ENCODE measurements around the gene TP53BP2. TPM values are rescaled to one million over a fixed set of nuclear protein-coding genes. Genes with fewer than 3 reads are reported as not detected.
"Not testable (repeated sequence)": the region's sequence is repeated elsewhere in the genome, so short reads cannot be mapped to it uniquely, and the experiment has no call there.

Gene TP53BP2
- total RNA-seq, 1 experiment from 2014 or later = 38.5 TPM

DNA sequence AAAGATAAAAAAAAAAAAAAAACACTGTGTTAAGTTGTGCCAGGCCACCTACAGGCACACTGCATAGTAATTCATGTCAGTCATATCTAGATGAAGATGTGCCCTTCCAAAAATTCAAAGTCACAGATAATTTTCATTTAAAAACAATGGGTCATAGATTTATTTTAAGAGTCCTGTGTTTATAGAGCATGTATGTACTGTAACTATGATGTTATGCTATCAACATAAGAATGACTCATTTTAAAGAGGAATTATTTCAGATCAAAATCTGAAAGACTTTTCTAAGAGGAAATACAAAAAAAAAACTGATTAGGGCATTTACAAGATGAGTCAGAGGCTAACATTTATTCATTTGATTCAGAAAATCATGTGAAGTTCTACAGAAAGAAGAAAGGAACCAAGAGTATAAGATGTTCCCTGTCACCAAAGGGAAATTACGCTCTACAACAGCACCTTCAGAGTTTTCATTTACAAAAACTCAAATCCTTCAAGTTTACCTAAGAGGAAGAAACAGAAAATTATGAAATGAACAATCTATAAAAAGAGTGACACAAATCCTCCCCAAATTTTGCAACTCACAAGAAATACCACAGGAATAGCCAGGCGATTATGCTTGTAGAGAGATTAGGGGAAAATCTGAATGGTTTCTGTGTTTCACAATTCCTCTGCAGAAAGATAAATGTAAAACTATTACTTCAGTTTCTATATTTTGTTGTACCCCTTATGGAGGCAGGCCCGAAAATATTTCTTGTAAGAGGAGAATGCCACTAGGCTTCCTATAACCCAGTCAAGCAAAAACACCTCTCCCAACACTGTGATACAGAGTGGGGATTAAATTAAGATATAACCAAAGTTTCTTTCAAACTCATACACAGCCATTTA is 13.8 kb downstream of the TP53BP2 start:
- DNase-seq (ENCODE audit: low spot score) = peak; percentile 13

DNA sequence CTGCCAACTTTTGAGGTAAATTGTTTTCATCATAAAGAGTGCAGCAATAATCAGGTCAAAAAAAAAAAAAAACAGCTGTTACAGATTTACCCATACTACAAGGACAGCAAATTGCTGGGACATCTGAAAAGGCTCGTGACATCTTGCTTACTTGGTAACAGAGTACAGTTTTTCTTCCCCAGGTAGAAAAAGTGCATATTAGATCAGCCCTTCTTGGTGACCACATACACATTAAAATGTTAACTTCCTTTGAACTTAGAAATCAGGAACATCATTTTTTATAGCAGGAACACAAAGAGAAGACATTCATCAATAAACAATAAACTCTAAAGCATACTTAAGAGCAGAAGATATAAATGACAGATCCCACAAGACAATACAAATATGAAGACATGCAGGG is 16.1 kb downstream of the TP53BP2 start:
- no peak for DNase-seq (ENCODE audit: low spot score)

DNA sequence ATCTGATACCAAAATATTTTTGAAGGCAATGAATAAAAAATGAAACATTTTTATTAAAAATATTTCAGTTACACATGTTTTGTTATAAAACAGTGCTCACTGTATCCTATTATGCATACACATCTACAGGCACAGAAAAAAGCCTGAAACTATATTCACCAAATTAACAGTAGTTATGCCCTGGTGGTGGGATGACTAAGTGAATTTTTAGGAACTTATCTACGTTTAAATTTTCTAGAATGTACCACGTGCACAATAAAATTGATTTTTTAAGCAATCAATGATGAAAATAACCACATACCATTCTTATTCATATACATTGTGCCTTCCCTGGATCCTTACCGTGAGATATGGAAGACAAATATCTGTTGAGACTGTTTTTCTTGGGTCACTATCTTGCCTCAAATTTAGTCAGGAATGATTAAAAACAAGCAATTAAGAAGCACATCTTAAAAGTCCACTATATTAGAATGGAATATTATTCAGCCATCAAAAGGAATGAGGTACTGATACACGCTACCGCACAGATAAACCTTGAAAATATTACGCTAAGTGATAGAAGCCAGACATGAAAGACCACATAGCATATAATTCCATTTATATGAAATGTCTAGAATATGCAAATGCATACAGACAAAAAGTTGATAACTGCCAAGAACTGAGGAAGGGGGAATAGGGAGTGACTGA is 17.4 kb downstream of the TP53BP2 start:
- DNase-seq (ENCODE audit: low spot score) = no peak

DNA sequence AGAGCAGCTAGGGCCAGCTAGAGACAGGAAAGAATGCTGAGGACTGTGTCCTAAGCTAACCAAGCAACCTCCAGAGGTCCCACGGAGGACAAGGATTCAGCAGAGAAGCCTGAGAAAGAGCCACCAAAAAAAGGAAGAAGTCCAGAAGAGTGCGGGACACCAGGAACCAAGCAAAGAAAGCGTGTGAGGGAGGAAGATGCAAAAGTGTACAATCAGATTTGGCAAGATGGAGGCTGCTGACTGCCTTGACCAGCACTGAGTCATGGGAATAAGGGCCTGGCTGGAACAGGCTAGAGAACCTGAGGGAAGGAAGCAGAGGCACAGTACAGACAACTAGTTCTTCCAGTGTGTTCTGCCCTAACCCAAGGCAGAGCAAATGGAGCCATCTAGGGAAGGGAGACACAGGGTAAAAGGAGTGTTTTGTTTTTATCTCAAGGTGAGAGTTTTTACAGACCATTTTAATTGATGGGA is 18.5 kb downstream of the TP53BP2 start:
- no peak for DNase-seq (ENCODE audit: low spot score)

DNA sequence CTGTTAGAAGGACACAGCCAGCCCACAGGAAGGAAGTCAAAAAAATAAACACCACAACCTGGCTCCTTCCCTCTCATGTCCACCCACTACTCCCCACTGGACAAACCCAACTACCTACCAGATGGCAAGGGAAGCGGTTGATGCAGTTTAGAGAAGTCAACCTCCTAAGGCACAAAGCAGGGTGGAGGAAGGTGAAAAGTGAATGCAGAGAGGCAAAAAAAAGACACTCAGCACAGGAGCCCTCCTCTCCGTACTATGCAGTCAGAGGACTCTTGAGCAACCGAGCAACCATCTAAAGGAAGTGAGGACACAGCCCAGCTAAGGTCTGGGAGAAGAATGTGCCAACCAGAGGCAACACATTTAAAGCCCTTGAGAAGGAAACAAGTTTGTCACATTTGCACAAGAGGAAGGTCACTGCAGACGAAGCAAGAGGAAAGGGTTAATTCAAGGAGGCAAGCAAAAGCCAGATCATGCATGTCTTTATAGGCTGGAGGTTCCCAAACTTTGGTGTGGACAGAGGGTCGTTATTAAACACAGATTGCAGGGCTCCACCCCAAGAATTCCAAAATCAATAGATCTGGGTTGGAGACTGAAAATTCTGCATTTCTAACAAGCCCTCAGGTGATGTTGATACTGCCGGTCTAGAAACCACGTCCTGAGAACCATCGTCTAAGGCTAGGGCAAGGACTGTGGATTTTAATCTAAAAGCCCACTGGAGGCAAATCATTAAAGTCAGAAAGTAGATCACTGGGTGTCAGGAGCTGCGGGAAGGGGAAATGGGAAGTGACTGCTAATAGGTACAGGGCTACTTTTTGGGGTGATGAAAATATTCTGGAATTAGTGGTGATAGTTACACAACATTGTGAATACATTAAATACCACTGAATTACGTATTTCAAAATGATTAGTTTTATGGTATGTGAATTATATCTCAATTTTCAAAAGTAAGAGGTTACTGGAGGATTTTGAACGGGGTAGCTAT is 19.7 kb downstream of the TP53BP2 start:
- DNase-seq (ENCODE audit: low spot score) = no peak

DNA sequence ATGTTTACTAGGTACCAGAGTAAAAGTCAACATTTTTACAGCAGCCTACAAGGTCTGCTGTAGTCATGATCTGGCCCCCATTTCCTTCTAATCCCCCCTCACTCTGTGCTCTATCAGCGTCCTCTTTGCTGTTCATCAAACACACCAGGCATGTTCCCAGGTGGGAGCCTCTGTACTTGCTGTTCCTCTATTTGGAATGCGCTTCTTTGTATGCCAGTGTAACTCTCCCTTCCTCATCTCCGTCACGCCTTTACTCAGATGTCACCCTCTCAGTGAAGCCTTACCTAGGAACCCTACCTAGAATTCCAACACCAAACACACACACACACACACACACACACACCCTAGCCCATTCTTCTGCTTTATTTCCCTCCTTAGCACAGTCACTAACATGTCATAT is 21.0 kb downstream of the TP53BP2 start:
- no peak for DNase-seq (ENCODE audit: low spot score)

DNA sequence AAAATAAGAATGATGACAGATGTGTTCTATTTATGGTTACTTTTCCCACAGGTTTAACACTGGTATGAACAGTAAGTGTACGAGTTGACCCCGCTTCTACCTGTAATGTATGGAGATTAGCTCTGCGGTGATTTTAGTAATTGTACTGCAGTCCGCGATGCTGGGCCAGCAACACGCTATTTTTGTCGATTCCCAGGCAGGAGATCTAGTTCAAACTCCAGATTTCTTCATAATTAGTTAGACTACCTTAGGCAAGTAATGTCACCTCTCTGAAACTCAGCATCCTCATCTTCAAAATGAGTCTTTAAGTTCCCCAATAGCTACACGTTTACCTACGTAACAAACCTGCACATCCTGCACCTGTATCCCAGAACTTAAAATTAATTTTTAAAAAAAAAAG is 21.5 kb downstream of the TP53BP2 start:
- DNase-seq (ENCODE audit: low spot score) = no peak

DNA sequence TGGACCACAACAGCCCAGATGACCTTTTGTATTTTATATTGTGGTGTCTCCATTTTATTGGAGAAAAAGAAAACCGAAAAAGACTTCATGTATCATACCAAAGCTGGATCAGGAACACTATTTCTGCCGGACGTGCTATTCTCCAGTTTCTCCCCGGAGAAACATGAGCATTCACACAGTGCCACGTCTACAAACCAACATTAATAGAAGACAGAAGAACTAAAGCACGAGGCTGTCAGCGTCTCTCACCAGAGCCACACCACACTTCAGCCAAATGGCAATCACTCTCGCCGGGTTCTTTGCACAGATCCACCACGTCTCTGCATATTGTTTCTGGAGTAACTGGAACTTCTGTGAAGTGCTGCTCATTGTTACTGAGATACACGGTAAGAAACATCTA is 24.8 kb downstream of the TP53BP2 start:
- DNase-seq (ENCODE audit: low spot score) = no peak

DNA sequence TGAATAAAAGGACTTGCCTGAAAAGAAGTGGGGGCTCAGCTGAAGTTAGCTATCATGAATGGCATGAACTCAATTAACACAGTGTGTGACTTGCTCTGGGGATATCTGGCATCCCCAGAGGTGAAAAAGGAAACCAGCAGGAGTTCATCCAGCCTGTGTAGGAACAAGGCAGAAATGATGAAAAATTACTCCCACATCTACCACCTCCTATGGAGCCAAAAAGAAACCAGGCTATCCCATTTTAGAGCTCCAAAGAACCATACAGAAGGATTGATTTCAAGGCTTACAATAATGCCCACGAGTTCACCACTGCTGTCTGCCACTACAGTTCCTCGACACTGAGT is 25.3 kb downstream of the TP53BP2 start:
- no peak for DNase-seq (ENCODE audit: low spot score)

DNA sequence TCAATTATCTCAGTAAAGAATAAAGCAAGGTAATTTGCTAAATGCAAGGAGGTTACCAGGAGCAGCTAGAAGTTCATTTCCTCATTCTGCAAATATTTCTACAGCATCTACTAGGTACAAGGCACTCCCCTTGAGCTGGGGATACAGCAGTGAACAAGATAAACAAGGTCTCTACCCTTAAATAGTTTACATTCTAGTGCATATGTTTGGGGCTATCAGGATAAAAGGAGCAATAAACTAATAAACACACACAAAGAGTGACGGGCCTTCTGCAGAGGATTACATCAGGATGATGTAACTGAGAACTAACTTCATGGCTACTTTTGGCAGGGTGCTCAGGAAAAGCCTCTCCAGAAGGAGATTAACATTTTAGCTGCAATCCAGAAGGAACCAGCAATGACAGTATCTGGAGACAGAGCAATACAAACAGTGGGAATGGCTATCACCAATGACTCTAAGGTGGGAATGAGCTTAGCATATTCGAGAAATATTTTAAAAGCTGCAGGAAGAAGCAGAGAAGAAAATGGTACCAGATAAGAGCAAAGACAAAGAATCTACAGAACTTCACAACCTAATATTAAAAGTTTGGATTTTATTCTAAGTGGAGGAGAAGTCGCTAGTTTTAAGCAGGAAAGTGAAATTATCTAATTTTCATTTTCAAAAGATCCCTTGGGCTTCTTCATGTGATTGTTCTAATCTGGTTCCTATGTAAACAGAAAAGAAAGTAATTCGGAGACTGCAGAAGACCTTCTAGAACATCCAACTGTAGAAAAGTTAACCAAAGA is 25.8 kb downstream of the TP53BP2 start:
- DNase-seq (ENCODE audit: low spot score) = peak; percentile 59

DNA sequence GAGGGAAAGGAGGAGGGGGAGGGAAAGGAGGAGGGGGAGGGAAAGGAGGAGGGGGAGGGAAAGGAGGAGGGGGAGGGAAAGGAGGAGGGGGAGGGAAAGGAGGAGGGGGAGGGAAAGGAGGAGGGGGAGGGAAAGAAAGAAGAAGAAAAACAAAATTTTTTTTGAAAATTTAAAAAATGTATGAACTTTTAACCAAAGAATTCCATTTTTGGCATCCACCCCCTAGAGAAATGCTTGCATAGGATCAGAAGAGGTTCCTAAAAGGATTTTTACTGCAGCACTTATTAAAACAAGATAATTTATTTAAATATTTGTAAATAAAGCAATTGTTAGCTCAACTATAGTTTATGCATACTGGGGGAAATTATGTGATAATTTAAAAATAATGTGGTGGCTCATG is 28.5 kb downstream of the TP53BP2 start:
- DNase-seq (ENCODE audit: low spot score) = not testable (repeated sequence)

DNA sequence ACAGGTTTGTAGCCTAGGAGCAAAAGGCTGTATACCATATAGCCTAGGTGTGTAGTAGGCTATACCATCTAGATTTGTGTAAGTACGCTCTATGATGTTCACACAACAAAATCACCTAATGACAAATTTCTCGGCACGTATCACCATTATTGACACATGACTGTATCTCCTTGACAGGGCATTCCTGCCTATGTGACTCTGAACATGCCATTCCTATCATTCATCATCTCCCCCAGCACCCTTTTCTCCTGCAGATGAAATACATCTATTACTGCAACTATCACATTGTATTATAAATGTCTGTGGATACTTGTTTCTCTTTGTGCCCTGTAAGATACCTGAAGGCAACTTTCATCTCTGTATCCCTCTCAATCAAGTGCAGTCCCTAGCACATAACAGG is 29.9 kb downstream of the TP53BP2 start:
- DNase-seq (ENCODE audit: low spot score) = no peak

DNA sequence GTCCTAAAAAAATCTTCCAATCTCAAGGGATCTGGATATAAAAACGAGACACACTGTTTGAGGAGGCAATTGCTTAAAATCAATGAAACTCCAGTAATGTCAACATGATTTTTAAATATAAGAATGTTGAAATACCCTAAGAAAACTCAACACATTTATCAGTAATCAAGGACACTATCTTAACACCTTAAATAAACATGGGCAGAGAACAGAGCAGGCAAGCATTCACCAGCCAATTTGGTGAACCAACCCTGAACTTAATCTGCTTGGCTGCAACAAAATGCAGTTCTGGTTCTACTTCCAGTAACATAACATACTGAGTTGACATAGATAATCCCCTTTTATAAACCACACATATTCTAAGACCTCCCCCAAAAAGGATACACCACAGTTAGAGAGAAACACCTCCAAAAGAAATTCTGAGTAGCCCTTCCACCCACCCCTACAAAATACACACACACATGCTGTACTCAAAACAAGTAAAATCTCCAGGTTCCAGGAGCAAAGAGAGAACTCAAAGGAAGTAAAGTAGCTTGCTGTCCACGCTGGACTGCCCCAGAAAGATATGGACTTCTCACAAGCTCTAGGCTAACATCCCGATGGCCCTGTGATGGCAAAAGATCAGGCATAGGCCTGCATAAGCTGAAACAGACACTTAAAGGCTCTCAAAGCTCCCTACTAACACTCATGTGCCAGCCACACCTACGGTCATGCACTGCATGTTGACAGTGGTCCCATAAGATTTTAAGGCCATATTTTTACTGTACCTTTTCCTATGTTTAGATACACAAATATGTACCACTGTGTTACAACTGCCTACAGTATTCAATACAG is 30.5 kb downstream of the TP53BP2 start:
- no peak for DNase-seq (ENCODE audit: low spot score)

DNA sequence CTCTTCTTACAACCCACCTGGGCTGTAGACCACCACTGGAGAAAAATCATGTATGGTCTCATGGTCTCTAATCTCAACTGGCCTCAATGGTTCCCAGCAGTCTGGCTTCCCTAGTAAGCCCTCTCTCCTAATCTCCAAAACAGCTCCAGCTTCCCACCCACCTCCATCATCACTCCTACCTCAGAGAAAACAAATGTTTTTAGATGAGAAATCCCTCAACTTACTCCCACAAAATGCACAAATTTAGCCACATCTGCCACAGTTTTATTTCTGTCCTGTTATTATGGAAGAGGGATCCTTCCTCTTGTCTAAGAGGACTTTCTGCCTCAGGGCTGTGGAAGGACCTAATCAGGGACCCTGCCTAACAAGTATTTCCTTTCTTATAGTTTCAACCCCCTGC is 32.1 kb downstream of the TP53BP2 start:
- no peak for DNase-seq (ENCODE audit: low spot score)

DNA sequence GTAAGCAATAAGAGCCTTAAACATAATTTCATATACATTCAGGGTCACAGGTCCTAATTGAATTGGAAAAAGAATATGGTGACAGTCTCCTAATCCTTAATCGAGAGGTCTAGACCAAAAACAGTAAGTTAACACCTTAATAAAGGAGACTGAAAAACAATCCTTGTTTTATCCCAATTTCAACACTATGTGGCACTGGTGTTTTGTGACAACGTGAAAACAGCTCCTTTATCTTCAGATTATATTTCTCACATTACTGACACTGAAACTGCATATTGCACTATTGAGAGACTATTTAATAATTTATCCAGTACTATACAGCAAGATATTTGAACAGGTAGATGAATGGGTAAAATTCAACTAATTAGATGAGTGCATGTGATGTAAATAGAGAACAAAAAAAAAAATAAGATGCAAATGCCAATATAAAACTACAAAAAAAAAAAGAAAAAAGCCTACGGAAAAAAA is 34.1 kb downstream of the TP53BP2 start:
- peak; percentile 11 for DNase-seq (ENCODE audit: low spot score)

DNA sequence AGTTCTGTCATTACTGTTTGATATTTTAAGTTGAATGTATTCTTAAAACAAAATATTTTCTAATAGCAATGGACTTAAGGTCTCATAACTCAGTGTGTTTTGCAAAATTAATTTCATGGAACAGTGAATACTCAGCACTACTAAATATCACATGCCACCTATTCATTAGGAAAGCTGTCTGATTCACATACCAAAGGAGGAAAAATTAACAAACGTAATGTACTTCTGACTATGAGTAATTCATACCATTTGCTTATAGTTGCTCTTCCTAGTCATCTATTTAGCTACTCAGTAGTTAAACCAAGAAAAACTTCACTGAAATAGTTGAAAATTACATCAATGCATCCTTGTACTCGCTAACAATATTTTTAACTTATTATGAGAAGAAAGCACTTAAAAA is 35.2 kb downstream of the TP53BP2 start:
- no peak for DNase-seq (ENCODE audit: low spot score)

DNA sequence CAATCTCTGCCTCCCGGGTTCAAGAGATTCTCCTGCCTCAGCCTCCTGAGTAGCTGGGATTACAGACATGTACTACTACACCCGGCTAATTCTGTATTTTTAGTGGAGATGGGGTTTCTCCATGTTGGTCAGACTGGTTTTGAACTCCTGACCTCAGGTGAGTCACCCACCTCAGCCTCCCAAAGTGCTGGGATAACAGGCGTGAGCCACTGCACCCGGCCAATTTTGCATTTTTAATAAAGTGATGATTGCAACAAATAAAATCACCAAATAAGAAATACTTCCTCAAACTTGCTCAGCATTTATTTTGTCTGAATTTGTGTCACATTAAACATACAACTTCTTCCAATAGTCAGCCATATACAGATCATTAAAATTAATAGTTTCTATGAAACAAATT is 35.8 kb downstream of the TP53BP2 start:
- not testable (repeated sequence) for DNase-seq (ENCODE audit: low spot score)

DNA sequence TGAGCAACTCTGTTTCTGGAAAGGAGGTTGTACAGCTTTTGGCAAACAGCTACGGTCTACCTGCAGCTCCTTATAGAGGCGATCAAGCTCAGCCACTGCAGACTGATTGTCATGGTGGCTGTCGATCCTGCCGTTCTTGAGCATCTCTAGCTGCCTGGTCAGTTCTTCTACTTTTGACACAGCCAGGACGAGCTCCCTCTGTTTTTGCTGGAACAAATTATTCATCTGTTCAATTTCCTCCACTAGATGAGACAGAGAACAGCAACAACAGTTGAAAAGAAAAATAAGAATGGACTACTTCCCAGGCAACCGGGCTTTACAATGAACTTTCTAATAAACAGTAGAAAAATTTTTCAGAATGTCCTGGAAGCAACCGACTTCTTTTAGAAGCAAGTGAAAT is 42.5 kb downstream of the TP53BP2 start:
- DNase-seq (ENCODE audit: low spot score) = no peak

DNA sequence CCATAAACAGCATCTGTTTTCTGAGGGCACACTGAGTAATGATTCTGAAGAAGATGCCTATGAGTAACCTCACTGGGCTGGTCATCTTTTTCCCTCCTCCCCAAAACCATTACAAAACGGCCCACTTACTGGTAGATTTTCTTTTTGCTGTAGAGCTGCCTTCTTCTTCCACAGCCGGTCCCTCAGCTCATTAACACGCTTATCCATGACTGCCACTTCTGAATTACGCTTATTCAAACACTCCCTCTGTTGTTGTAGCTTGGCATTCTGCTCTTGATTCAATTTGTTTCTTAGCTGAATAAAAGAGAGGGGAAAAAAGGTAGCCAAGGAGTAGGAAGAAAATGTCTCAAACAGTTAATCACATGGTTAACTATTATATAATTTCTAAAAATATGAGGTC is 43.1 kb downstream of the TP53BP2 start:
- DNase-seq (ENCODE audit: low spot score) = no peak

DNA sequence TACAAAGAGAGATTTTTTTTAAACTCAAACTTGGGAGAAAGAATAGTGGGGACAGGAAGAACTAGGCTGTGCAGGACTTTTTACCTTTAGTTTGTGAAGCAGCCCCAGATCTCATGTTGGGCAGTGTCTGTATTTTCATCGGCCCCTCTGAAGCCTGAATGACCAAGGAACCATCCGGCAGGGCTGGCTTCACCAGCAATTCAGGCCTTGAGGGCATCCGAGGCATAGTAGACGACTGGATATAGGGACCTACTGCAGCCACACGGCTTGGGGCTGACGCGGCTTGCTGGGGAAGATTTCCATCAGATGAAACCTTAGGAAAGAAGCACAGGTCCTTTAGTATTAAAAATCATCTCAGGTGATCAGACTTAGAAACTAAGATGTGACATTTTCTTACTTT is 43.7 kb downstream of the TP53BP2 start:
- DNase-seq (ENCODE audit: low spot score) = no peak
